Natural killer cell (primary cell): ENCODE results near the gene CEP135. TPM values are rescaled to one million over a fixed set of nuclear protein-coding genes. Genes with fewer than 3 reads are reported as not detected.

Experiments
- ATAC-seq, 3 donors: fragments of 150-1000 bp in 2 of 3; fragments of 200-7000 bp in 1 of 3; cut with Tn5 transposase; 1 replicate in 1 of 3; 2 replicates in 2 of 3; pipeline ENCODE4 v1.10.0; 2021; ENCODE audit warnings: mild to moderate bottlenecking in 2 of 3, moderate library complexity in 2 of 3
- DNase-seq, 2 donors: peaks; one replicate each; pipeline versions ENCODE4 v3.0.0 to v3.0.0-alpha.2; 2013 to 2021; ENCODE audit warnings: mixed read lengths in 1 of 2
- H3K27ac ChIP-seq: one replicate; pipeline ENCODE4 v1.5.1; 2013; ENCODE audit warnings: mild to moderate bottlenecking, low read length
- H3K27me3 ChIP-seq: one replicate; pipeline ENCODE4 v1.6.1; 2013; ENCODE audit warnings: low read length; ENCODE audit not compliant: control insufficient read depth, insufficient read depth
- H3K36me3 ChIP-seq: one replicate; pipeline ENCODE4 v1.6.1; 2013; ENCODE audit warnings: low read length; ENCODE audit not compliant: control insufficient read depth, insufficient read depth
- H3K4me1 ChIP-seq: one replicate; pipeline ENCODE4 v1.6.1; 2013; ENCODE audit warnings: low read length; ENCODE audit not compliant: control insufficient read depth, insufficient read depth
- H3K4me3 ChIP-seq: one replicate; pipeline ENCODE4 v1.5.1; 2013; ENCODE audit warnings: low read length
- H3K9me3 ChIP-seq: one replicate; pipeline ENCODE4 v1.6.1; 2013; ENCODE audit warnings: low read length; ENCODE audit not compliant: control insufficient read depth, insufficient read depth
- H3K27ac Mint-ChIP-seq, 2 donors: one replicate each; pipeline ENCODE4 v1.8.0; 2022; ENCODE audit warnings: mild to moderate bottlenecking in 2 of 2, mixed read lengths in 2 of 2, moderate library complexity in 1 of 2
- H3K27me3 Mint-ChIP-seq, 2 donors: one replicate each; pipeline ENCODE4 v1.8.0; 2022; ENCODE audit warnings: low read depth in 2 of 2, mixed read lengths in 2 of 2
- H3K36me3 Mint-ChIP-seq: one replicate; pipeline ENCODE4 v1.8.0; 2022; ENCODE audit warnings: mixed read lengths
- H3K4me1 Mint-ChIP-seq, 2 donors: one replicate each; pipeline ENCODE4 v1.8.0; 2022; ENCODE audit warnings: mixed read lengths in 2 of 2
- H3K4me3 Mint-ChIP-seq: one replicate; pipeline ENCODE4 v1.8.0; 2022; ENCODE audit warnings: mild to moderate bottlenecking, moderate library complexity, mixed read lengths
- H3K9me3 Mint-ChIP-seq, 2 donors: one replicate each; pipeline ENCODE4 v1.8.0; 2022; ENCODE audit warnings: mixed read lengths in 2 of 2
- CTCF ChIP-seq: fragments of 200-600 bp; IDR thresholded peaks from one replicate; pipeline ENCODE4 v1.8.0; 2022; ENCODE audit warnings: antibody characterized with exemption
- WGBS: methylation state at CpG from one replicate; pipeline ENCODE4 v1.1.7; 2013; ENCODE audit warnings: missing lambda C conversion rate; ENCODE audit not compliant: insufficient coverage; 5-methylcytosine and 5-hydroxymethylcytosine counted together
- intact Hi-C: fragments of 100-400 bp; cut with micrococcal nuclease; formaldehyde crosslinking; loops from one replicate; pipeline ENCODE4 v1.14.2; 2022
- total RNA-seq, 4 donors: library from RNA; stranded (reverse); fragments of 120-200 nt in 1 of 4; gene quantifications; one replicate each; pipeline versions ENCODE4 v1.2.3 to v1.2.4, GENCODE V29; 2013 to 2022

The CEP135 gene
- total RNA-seq, 3 donors from 2014 or later (not counting 1 experiment from before 2014, with no cell fraction given), result 18.7 to 24.4 (median 19.9) TPM

GRCh38 chr4:56028165-56028564, 79.4 kb downstream of the CEP135 start:
- DNase-seq (no peak), ATAC-seq (no peak)
- Mint-ChIP-seq H3K27ac (no peak overlapping the region), H3K4me1 (peaks cover 5 to 7% of the 10 kb centered on the region in 2 donors), H3K9me3 (no peaks in the 10 kb centered on the region), H3K36me3 (peaks cover 16% of the 10 kb centered on the region), H3K27me3 (no peaks in the 10 kb centered on the region), H3K4me3 (no peak overlapping the region)
- intact Hi-C loops, result no loop called here
- Histone ChIP-seq H3K36me3 (peaks cover 27% of the 10 kb centered on the region), H3K9me3 (no peaks in the 10 kb centered on the region), H3K27ac (no peak overlapping the region), H3K4me3 (no peak overlapping the region), H3K4me1 (no peaks in the 10 kb centered on the region), H3K27me3 (no peaks in the 10 kb centered on the region)
- WGBS, result 100% methylated on average over 2 of the region's 3 CpGs
- TF ChIP-seq CTCF, result no peak

GRCh38 chr4:56038487-56039162, 89.9 kb downstream of the CEP135 start:
- Mint-ChIP-seq H3K27me3 (peaks cover 3 to 8% of the 10 kb centered on the region in 2 donors), H3K9me3 (no peaks in the 10 kb centered on the region), H3K4me1 (no peaks in the 10 kb centered on the region), H3K27ac (no peak overlapping the region), H3K4me3 (no peak overlapping the region), H3K36me3 (no peaks in the 10 kb centered on the region)
- no peak for TF ChIP-seq CTCF
- Histone ChIP-seq H3K36me3 (no peaks in the 10 kb centered on the region), H3K4me3 (no peak overlapping the region), H3K27me3 (no peaks in the 10 kb centered on the region), H3K27ac (no peak overlapping the region), H3K4me1 (no peaks in the 10 kb centered on the region), H3K9me3 (no peaks in the 10 kb centered on the region)
- ATAC-seq (no peak), DNase-seq (no peak)
- intact Hi-C loops, result no loop called here
- 90% methylated on average over 8 of the region's 8 CpGs for WGBS

- Histone ChIP-seq H3K4me1 (no peaks in the 10 kb centered on the region), H3K9me3 (no peaks in the 10 kb centered on the region), H3K4me3 (no peak overlapping the region), H3K27ac (no peak overlapping the region), H3K27me3 (no peaks in the 10 kb centered on the region), H3K36me3 (no peaks in the 10 kb centered on the region)
- ATAC-seq, result no peak
- Mint-ChIP-seq H3K27ac (no peak overlapping the region), H3K36me3 (no peaks in the 10 kb centered on the region), H3K27me3 (peaks cover 9 to 18% of the 10 kb centered on the region in 2 donors), H3K4me3 (no peak overlapping the region), H3K4me1 (no peaks in the 10 kb centered on the region), H3K9me3 (no peaks in the 10 kb centered on the region)
- WGBS, result 81% methylated on average over 2 of the region's 2 CpGs
- no peak for TF ChIP-seq CTCF
- intact Hi-C loops, result no loop called here
- DNase-seq, result no peak
These were observed 92.1 kb downstream of the CEP135 start for GRCh38 chr4:56040842-56041241.

- no peaks in the 10 kb centered on the region for H3K4me1 Mint-ChIP-seq
These were observed 93.5 kb downstream of the CEP135 start for GRCh38 chr4:56042225-56042624.

More at GRCh38 chr4:56042225-56042624, 93.5 kb downstream of the CEP135 start:
- ATAC-seq (no peak), DNase-seq (no peak)
- no peak for TF ChIP-seq CTCF
- no peaks in the 10 kb centered on the region for H3K9me3 ChIP-seq
- no peaks in the 10 kb centered on the region for H3K27me3 ChIP-seq
- no peak overlapping the region for H3K27ac Mint-ChIP-seq
- 98% methylated on average over 1 of the region's 1 CpG for WGBS
- intact Hi-C loops, result no loop called here
- no peaks in the 10 kb centered on the region for H3K36me3 ChIP-seq
- H3K9me3 Mint-ChIP-seq, result no peaks in the 10 kb centered on the region
- no peak overlapping the region for H3K4me3 Mint-ChIP-seq
- H3K27ac ChIP-seq, result no peak overlapping the region
- no peaks in the 10 kb centered on the region for H3K36me3 Mint-ChIP-seq
- H3K27me3 Mint-ChIP-seq, result peaks cover 14 to 30% of the 10 kb centered on the region in 2 donors
- H3K4me1 ChIP-seq, result no peaks in the 10 kb centered on the region
- no peak overlapping the region for H3K4me3 ChIP-seq
